GM12892 (cell line): Measurements from ENCODE around the gene MRPS18C.
"Not testable (repeated sequence)": the region's sequence is repeated elsewhere in the genome, so short reads cannot be mapped to it uniquely, and the experiment has no call there.

Source experiments
- DNase-seq: peaks from one replicate; pipeline ENCODE4 v3.0.0; 2011; ENCODE audit not compliant: insufficient read length
- FAIRE-seq: peaks from 2 replicates; lab custom pipeline; 2011; peaks lifted over from hg19 to GRCh38; lab: Jason Lieb, UNC
- POLR2A ChIP-seq: IDR thresholded peaks from 2 replicates; pipeline ENCODE4 v1.6.1; 2011; ENCODE audit warnings: low read depth, low read length, control low read depth
- POLR2AphosphoS5 ChIP-seq: IDR thresholded peaks from 2 replicates; pipeline ENCODE4 v1.6.1; 2011; ENCODE audit warnings: low read depth, low read length, control low read depth
- TAF1 ChIP-seq: IDR thresholded peaks from 2 replicates; pipeline ENCODE4 v1.6.1; 2011; ENCODE audit warnings: low read depth, mild to moderate bottlenecking, control low read depth, low read length, borderline replicate concordance

The MRPS18C gene

GRCh38 chr4:83456184-83456501 is 285 bp downstream of the MRPS18C start:
- FAIRE-seq, result no peak
- no peak for TF ChIP-seq POLR2A
- TF ChIP-seq TAF1, result no peak
- no peak for TF ChIP-seq POLR2AphosphoS5

GRCh38 chr4:83473423-83473822 is 17.6 kb downstream of the MRPS18C start:
- no peak for TF ChIP-seq POLR2A
- no peak for TF ChIP-seq TAF1
- no peak for TF ChIP-seq POLR2AphosphoS5
- no peak for FAIRE-seq
- no peak for DNase-seq

More at GRCh38 chr4:83456184-83456501, 285 bp downstream of the MRPS18C start:
- DNase-seq, result no peak

GRCh38 chr4:83473966-83474365 is 18.1 kb downstream of the MRPS18C start:
- no peak for TF ChIP-seq POLR2AphosphoS5
- no peak for TF ChIP-seq POLR2A
- no peak for TF ChIP-seq TAF1
- no peak for FAIRE-seq

GRCh38 chr4:83484500-83485461 is 28.9 kb downstream of the MRPS18C start, which contains the start of gene ABRAXAS1:
TSS of gene ABRAXAS1 (minus strand) at chr4:83485100. CDS start at chr4:83485072, 28 bp downstream.
- TF ChIP-seq POLR2AphosphoS5 (peak; percentile 84; the same call in 1 of the 2 replicates), POLR2A (peak; percentile 88), TAF1 (peak; percentile 61)
- FAIRE-seq (peak; percentile 94), DNase-seq (peak; percentile 92)

More at GRCh38 chr4:83473966-83474365, 18.1 kb downstream of the MRPS18C start:
- DNase-seq, result no peak

GRCh38 chr4:83486457-83487129 is 30.7 kb downstream of the MRPS18C start:
- FAIRE-seq (no peak), DNase-seq (no peak)
- no peak for TF ChIP-seq POLR2AphosphoS5
- TF ChIP-seq POLR2A, result no peak
- TF ChIP-seq TAF1, result no peak

GRCh38 chr4:83489711-83490326 is 34.0 kb downstream of the MRPS18C start:
- no peak for TF ChIP-seq POLR2A
- TF ChIP-seq TAF1, result no peak
- no peak for TF ChIP-seq POLR2AphosphoS5
- DNase-seq (no peak), FAIRE-seq (no peak)

- no peak for TF ChIP-seq TAF1
- DNase-seq (no peak), FAIRE-seq (no peak)
Observed at GRCh38 chr4:83490876-83491450, 35.1 kb downstream of the MRPS18C start.

GRCh38 chr4:83496085-83496917 is 40.4 kb downstream of the MRPS18C start:
- not testable (repeated sequence) for FAIRE-seq, DNase-seq

- FAIRE-seq (no peak), DNase-seq (no peak)
- TF ChIP-seq TAF1 (no peak), POLR2A (no peak), POLR2AphosphoS5 (no peak)
Observed at GRCh38 chr4:83498187-83498586, 42.3 kb downstream of the MRPS18C start.

- not testable (repeated sequence) for FAIRE-seq, DNase-seq
Observed at GRCh38 chr4:83501671-83502070, 45.8 kb downstream of the MRPS18C start.

- no peak for DNase-seq
- no peak for TF ChIP-seq TAF1
- TF ChIP-seq POLR2AphosphoS5, result no peak
- no peak for TF ChIP-seq POLR2A
- no peak for FAIRE-seq
Observed at GRCh38 chr4:83503974-83504373, 48.1 kb downstream of the MRPS18C start.
